COR-L47 (cell line): ENCODE data around the gene NBEA.

ENCODE experiments used
- DNase-seq: peaks from one replicate; lab custom pipeline; 2025; lab: John Stamatoyannopoulos, UW

NBEA gene

GRCh38 chr13:35711909-35712308, 769.8 kb downstream of the NBEA start:
- DNase-seq: no peak

GRCh38 chr13:35712907-35713761, 771.1 kb downstream of the NBEA start:
- no peak for DNase-seq

DNA sequence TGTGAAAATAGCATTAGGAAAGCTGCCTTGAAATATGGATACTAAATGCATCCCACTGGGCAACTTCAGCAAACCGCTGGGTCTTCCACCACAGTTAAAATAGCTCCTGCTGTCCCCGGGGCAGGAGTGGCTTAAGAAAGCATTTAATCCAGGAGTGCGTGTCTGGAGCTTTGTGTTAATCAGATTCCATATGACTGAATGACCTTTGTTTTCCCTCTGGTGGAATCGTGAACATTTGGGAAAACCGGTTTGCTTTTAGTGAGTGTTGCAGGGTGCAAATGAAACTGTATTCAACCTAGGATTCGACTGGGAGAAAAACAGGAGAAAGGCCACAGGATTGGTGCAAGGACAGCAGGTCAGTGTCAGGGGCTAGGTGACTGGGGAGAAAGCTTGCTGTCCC, 772.1 kb downstream of the NBEA start:
- DNase-seq: no peak

- no peak for DNase-seq
Measured at GRCh38 chr13:35714588-35715377, 772.7 kb downstream of the NBEA start.

DNA sequence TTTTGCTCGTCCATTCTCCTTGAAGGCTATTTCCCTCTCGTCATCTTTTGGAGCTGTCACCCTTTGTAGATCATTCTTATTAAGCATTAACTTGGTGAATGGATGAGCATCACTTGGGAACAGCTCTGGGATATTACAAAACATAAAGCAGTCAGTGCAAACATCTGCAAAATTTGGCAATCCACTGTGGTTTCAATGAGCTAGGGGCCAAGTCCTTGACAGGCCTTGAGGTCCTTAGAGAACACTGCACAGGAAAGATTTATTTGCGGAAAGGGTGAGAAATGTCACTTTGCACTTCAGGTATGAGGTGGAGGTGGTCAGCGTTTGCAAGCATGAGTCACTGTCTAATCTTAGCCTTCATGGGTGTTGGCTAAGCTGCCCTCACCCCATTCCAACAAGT, 774.1 kb downstream of the NBEA start:
- no peak for DNase-seq

- no peak for DNase-seq
Measured at GRCh38 chr13:35716729-35717128, 774.7 kb downstream of the NBEA start.

DNA sequence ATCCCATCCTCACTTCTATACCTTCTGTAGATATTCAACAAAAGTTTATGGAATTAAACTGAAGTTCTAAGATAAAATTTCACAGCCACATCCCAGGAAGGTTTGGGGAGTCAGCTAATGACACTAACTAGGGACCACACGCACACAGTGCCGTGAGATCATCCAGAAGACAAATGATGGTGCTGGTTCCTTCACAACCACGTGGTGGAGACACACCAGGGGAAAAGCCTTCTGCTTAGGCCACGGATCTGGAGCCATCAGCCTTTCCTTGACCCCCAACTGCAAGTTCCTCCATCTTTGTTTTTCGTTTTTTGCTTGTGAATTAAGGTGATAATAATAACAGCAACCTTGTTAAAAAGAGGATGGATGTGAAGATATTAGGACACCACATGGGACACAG, 776.0 kb downstream of the NBEA start:
- DNase-seq: peak; percentile 19

GRCh38 chr13:35720290-35720689, 778.2 kb downstream of the NBEA start:
- no peak for DNase-seq

- peak; percentile 52 for DNase-seq
Measured at GRCh38 chr13:35720690-35721554, 778.9 kb downstream of the NBEA start.
